HepG2 (cell line): ENCODE data around the gene IL36B. TPM values are rescaled to one million over a fixed set of nuclear protein-coding genes. Genes with fewer than 3 reads are reported as not detected.

ENCODE experiments used
- ATAC-seq: fragments of 200-7000 bp; cut with Tn5 transposase; 3 replicates; pipeline ENCODE4 v1.9.1; 2020; ENCODE audit warnings: mild to moderate bottlenecking, moderate library complexity
- BruUV-seq: library from RNA; stranded (reverse); fragments of 400-500 nt; replicated peaks from 2 replicates; lab custom pipeline; 2021; lab: Mats Ljungman, UMichigan
- CTCF ChIA-PET: fragments of 300-600 bp; formaldehyde crosslinking; extraction: SDS; loops from one replicate; lab custom pipeline; 2021; ENCODE audit warnings: low total read pairs, inconsistent platforms, low intra/inter-chr PET ratio; lab: Yijun Ruan, JAX
- POLR2A ChIA-PET: fragments of 350-600 bp; sonication (Branson Sonifier 250); formaldehyde crosslinking; loops from one replicate; lab custom pipeline; 2020; ENCODE audit warnings: antibody characterized with exemption, inconsistent platforms; lab: Yijun Ruan, JAX
- DNase-seq: peaks from one replicate; pipeline ENCODE4 v3.0.0-alpha.2; 2015; ENCODE audit warnings: low spot score
- FAIRE-seq: peaks from 3 replicates; lab custom pipeline; 2011; peaks lifted over from hg19 to GRCh38; lab: Jason Lieb, UNC
- H2AFZ ChIP-seq: one replicate; pipeline ENCODE4 v1.6.1; 2011; ENCODE audit warnings: low read length, inconsistent platforms
- H3K27ac ChIP-seq: fragments of 300-600 bp; 3 replicates; pipeline ENCODE4 v1.8.0; 2011; ENCODE audit warnings: mixed run types, mild to moderate bottlenecking, mixed read lengths, low read length, inconsistent platforms; ENCODE audit not compliant: insufficient read depth; ENCODE audit errors: extremely low read length
- H3K27me3 ChIP-seq, 2 experiments: fragments of 200-600 bp in 1 of 2; 2 replicates in 1 of 2; 3 replicates in 1 of 2; pipeline versions ENCODE4 v1.6.0 to v1.8.0; 2011; ENCODE audit warnings: low read length in 2 of 2, mild to moderate bottlenecking in 2 of 2, moderate library complexity in 2 of 2, inconsistent platforms in 1 of 2; ENCODE audit not compliant: insufficient read depth in 2 of 2, control insufficient read depth in 1 of 2
- H3K36me3 ChIP-seq, 2 experiments: fragments of 200-600 bp in 1 of 2; replicated peaks in 1 of 2; 2 replicates in 1 of 2; 3 replicates in 1 of 2; pipeline versions ENCODE4 v1.5.1 to v1.8.0; 2011; ENCODE audit warnings: low read length in 2 of 2, inconsistent platforms in 1 of 2; ENCODE audit not compliant: insufficient read depth in 2 of 2, control insufficient read depth in 1 of 2
- H3K4me1 ChIP-seq: 2 replicates; pipeline ENCODE4 v1.5.1; 2012; ENCODE audit warnings: low read length, inconsistent platforms; ENCODE audit not compliant: insufficient read depth
- H3K4me2 ChIP-seq: 2 replicates; pipeline ENCODE4 v1.6.0; 2011; ENCODE audit warnings: low read depth, low read length, inconsistent platforms
- H3K4me3 ChIP-seq, 3 experiments: fragments of 200-600 bp in 1 of 3; sonication (generic), shearing (Covaris generic) in 1 of 3; replicated peaks in 1 of 3; 2 replicates each; pipeline ENCODE4 v1.5.1; 2011 to 2016; ENCODE audit warnings: low read length in 3 of 3, inconsistent platforms in 2 of 3, low read depth in 2 of 3, mild to moderate bottlenecking in 2 of 3, control low read depth in 1 of 3, mixed read lengths in 1 of 3; ENCODE audit not compliant: insufficient read depth in 1 of 3
- H3K79me2 ChIP-seq: one replicate; pipeline ENCODE4 v1.6.1; 2011; ENCODE audit warnings: low read length, inconsistent platforms; ENCODE audit not compliant: insufficient read depth
- H3K9ac ChIP-seq: 2 replicates; pipeline ENCODE4 v1.6.0; 2011; ENCODE audit warnings: mild to moderate bottlenecking, low read depth, low read length, inconsistent platforms; ENCODE audit not compliant: insufficient read depth
- H3K9me3 ChIP-seq: 2 replicates; pipeline ENCODE4 v1.5.1; 2012; ENCODE audit warnings: mild to moderate bottlenecking, low read length
- H4K20me1 ChIP-seq: 2 replicates; pipeline ENCODE4 v1.6.0; 2011; ENCODE audit warnings: inconsistent platforms, mild to moderate bottlenecking, low read length, moderate library complexity; ENCODE audit not compliant: insufficient read depth
- FOSL2 ChIP-seq: sonication (generic); formaldehyde crosslinking; IDR thresholded peaks from 2 replicates; pipeline ENCODE4 v1.4.0; 2020; ENCODE audit warnings: missing genetic modification reagents
- HCFC1 ChIP-seq: fragments of 150-350 bp; IDR thresholded peaks from 2 replicates; pipeline ENCODE4 v1.6.1; 2014; ENCODE audit warnings: low read depth, low read length
- HNF4G ChIP-seq, 2 experiments: sonication (generic) in 1 of 2; formaldehyde crosslinking in 1 of 2; IDR thresholded peaks; 2 replicates each; pipeline versions ENCODE4 v1.4.0 to v1.6.1; 2011 to 2020; ENCODE audit warnings: borderline replicate concordance in 2 of 2, low read depth in 2 of 2, mild to moderate bottlenecking in 2 of 2, low read length in 1 of 2, missing genetic modification reagents in 1 of 2, moderate library complexity in 1 of 2
- POGZ ChIP-seq: sonication (generic); formaldehyde crosslinking; IDR thresholded peaks from 2 replicates; pipeline ENCODE4 v1.4.0; 2020; ENCODE audit warnings: mild to moderate bottlenecking, missing genetic modification reagents
- TP53 ChIP-seq: sonication (generic); formaldehyde crosslinking; conservative IDR thresholded peaks from 2 replicates; pipeline ENCODE4 v1.4.0; 2020; ENCODE audit warnings: missing genetic modification reagents
- ZBTB38 ChIP-seq: sonication (generic); formaldehyde crosslinking; IDR thresholded peaks from 2 replicates; pipeline ENCODE4 v1.5.1; 2020; ENCODE audit warnings: mild to moderate bottlenecking, missing genetic modification reagents
- ZNF234 ChIP-seq: sonication (generic); formaldehyde crosslinking; conservative IDR thresholded peaks from 2 replicates; pipeline ENCODE4 v1.5.1; 2020; ENCODE audit warnings: mild to moderate bottlenecking, missing genetic modification reagents
- ZNF333 ChIP-seq: sonication (generic); formaldehyde crosslinking; IDR thresholded peaks from 2 replicates; pipeline ENCODE4 v1.4.0; 2020; ENCODE audit warnings: mild to moderate bottlenecking, missing genetic modification reagents, borderline replicate concordance
- ZNF558 ChIP-seq: sonication (generic); formaldehyde crosslinking; IDR thresholded peaks from 2 replicates; pipeline ENCODE4 v1.9.0; 2022; ENCODE audit warnings: mild to moderate bottlenecking, missing genetic modification reagents, borderline replicate concordance
- WGBS: methylation state at CpG from one replicate; pipeline ENCODE4 v1.1.6; 2017; ENCODE audit warnings: low lambda C conversion rate; 5-methylcytosine and 5-hydroxymethylcytosine counted together
- in situ Hi-C: cut with HindIII; loops from 2 replicates; pipeline ENCODE4 v1.10.0; 2017; ENCODE audit warnings: low pct_unique_long_range_greater_than_20kb; ENCODE audit not compliant: extremely low pct_ligation_motif_present
- intact Hi-C: fragments of 100-400 bp; cut with micrococcal nuclease; formaldehyde crosslinking; loops from one replicate; pipeline ENCODE4 v1.10.0; 2022; ENCODE audit not compliant: unreplicated experiment
- polyA plus RNA-seq, 8 experiments: library from polyadenylated mRNA; depleted of rRNA in 3 of 8; stranded (reverse) in 7 of 8; unstranded in 1 of 8; fragments of >200 nt; fragmentation: Illumina TruSeq in 4 of 8; extraction: Trizol in 4 of 8; gene quantifications; 2 replicates each; pipeline versions ENCODE4 v1.2.1 to v1.2.3, GENCODE V29; 2011 to 2016; ENCODE audit warnings: low read depth in 4 of 8, missing spikeins in 1 of 8, mixed read lengths in 1 of 8; ENCODE audit not compliant: insufficient read depth in 1 of 8
- total RNA-seq, 5 experiments: library from RNA; depleted of rRNA; stranded (reverse); fragments of >200 nt; fragmentation: Illumina TruSeq; extraction: Trizol; gene quantifications; 2 replicates each; pipeline ENCODE4 v1.2.3, GENCODE V29; 2016; ENCODE audit warnings: low read depth in 1 of 5
- TF ChIP-seq, protein P1 (sequence below): sonication (generic); IDR thresholded peaks from 2 replicates; pipeline ENCODE4 v1.6.1; 2016; ENCODE audit warnings: low read depth, borderline replicate concordance

IL36B gene
- total and polyA plus RNA-seq, 2 of the 13 experiments (the other 11 are each of a cell fraction or from before 2014, with no cell fraction given): not detected

DNA sequence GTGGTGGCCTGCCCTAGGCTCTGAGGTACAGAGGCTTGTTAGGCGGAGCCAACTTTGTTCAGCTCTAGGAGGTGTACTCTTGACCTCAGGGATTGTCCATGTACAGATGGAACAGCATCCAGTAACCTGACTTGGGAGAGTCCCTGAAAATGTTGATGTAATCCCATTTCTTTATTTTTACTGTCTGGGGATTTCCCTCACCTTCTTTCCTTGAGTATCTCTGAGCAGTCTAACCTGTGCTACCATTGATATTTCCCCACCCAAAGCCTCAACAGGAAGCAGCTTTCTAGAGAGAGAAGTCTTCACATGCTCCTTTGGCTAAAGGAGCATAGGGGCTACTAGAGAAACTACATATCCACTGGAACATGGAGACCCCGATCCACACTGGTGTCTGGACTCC, 37.0 kb downstream of the IL36B start:
- intact Hi-C loops (no loop called here), in situ Hi-C loops (no loop called here)
- BruUV-seq: no TSS peak
- Histone ChIP-seq H3K4me3 (no peak overlapping the region), H3K27ac (no peak overlapping the region), H3K36me3 (no peaks in the 10 kb centered on the region), H3K9ac (no peak overlapping the region), H3K4me1 (no peaks in the 10 kb centered on the region), H4K20me1 (no peaks in the 10 kb centered on the region), H3K4me2 (no peak overlapping the region), H3K27me3 (no peaks in the 10 kb centered on the region), H3K79me2 (no peaks in the 10 kb centered on the region), H2AFZ (no peak overlapping the region), H3K9me3 (no peaks in the 10 kb centered on the region)
- WGBS: 0% methylated on average over 2 of the region's 2 CpGs
- POLR2A ChIA-PET: no interaction called here
- no peak for FAIRE-seq
- CTCF ChIA-PET: no interaction called here
- TF ChIP-seq ZNF234 (CRISPR knock-in tag) (no peak), ZNF333 (CRISPR knock-in tag) (no peak), HCFC1 (no peak), TP53 (CRISPR knock-in tag) (no peak), ZNF558 (CRISPR knock-in tag) (no peak), FOSL2 (CRISPR knock-in tag) (no peak), HNF4G (IDR thresholded peaks at IDR 0.05; ENCODE audit: borderline replicate concordance, low read depth, low read length) (no peak), HNF4G (CRISPR knock-in tag; IDR thresholded peaks at IDR 0.05; ENCODE audit: borderline replicate concordance, low read depth) (no peak), ZBTB38 (CRISPR knock-in tag) (no peak), POGZ (CRISPR knock-in tag) (no peak)
- no peak for DNase-seq
- ATAC-seq: no peak

DNA sequence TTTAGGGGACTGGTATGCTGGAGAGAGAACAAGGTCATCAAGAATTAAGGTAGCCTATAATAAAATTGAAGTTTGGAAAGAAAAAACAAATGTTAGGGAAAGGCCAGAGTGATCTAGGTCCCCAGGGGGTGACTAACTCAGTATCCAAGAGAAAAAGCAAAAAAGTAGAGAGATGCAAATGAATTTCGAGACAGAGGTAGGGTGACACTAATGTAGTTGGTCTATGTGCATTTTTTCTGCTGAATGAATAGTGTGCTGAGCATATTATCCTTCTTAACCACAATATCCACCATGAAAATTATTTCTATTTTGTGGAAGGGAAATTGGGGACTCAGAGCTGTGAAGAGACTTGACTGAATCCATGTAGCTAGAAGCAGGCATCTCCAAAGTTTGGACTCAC, 37.6 kb downstream of the IL36B start:
- Histone ChIP-seq H3K9me3 (no peaks in the 10 kb centered on the region), H3K27ac (no peak overlapping the region), H3K4me3 (no peak overlapping the region), H3K4me1 (no peaks in the 10 kb centered on the region), H3K36me3 (no peaks in the 10 kb centered on the region), H2AFZ (no peak overlapping the region), H3K9ac (no peak overlapping the region), H3K27me3 (no peaks in the 10 kb centered on the region), H3K79me2 (no peaks in the 10 kb centered on the region), H4K20me1 (no peaks in the 10 kb centered on the region), H3K4me2 (no peak overlapping the region)
- intact Hi-C loops: no loop called here
- no peak for ATAC-seq
- in situ Hi-C loops: no loop called here
- 0% methylated on average over 1 of the region's 1 CpG for WGBS
- FAIRE-seq: no peak
- CTCF ChIA-PET: no interaction called here
- POLR2A ChIA-PET: no interaction called here
- no peak for TF ChIP-seq HCFC1
- TF ChIP-seq, protein P1, sequence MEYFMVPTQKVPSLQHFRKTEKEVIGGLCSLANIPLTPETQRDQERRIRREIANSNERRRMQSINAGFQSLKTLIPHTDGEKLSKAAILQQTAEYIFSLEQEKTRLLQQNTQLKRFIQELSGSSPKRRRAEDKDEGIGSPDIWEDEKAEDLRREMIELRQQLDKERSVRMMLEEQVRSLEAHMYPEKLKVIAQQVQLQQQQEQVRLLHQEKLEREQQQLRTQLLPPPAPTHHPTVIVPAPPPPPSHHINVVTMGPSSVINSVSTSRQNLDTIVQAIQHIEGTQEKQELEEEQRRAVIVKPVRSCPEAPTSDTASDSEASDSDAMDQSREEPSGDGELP: no peak
- no peak for DNase-seq
- no TSS peak for BruUV-seq
